ENCODE results near the gene C12orf42.
A peak's percentile ranks its signal among the peaks of the same experiment; 100 is the strongest.

Gene C12orf42

GRCh38 chr12:103495469-103496456 is at the start of gene C12orf42:
Gene C12orf42 (minus strand): TSS chr12:103495968. CDS start chr12:103478426, 17,542 bp downstream.
- DNase-seq (ENCODE audit: low read depth in 2 of 2): peak; percentile 49 to 50

- DNase-seq (ENCODE audit: low read depth in 2 of 2): no peak
These were observed 46.3 kb upstream of the C12orf42 start for GRCh38 chr12:103542078-103542477.

- DNase-seq (ENCODE audit: low read depth in 2 of 2): no peak
These were observed 44.6 kb upstream of the C12orf42 start for GRCh38 chr12:103540319-103540718.

- DNase-seq (ENCODE audit: low read depth in 2 of 2): no peak
These were observed 42.6 kb upstream of the C12orf42 start for GRCh38 chr12:103538397-103538796.

GRCh38 chr12:103530307-103531066 is 34.7 kb upstream of the C12orf42 start:
- no peak for DNase-seq (ENCODE audit: low read depth in 2 of 2)

- DNase-seq (ENCODE audit: low read depth in 2 of 2): no peak
These were observed 33.5 kb upstream of the C12orf42 start for GRCh38 chr12:103529306-103529705.

- DNase-seq (ENCODE audit: low read depth in 2 of 2): no peak
These were observed 28.6 kb upstream of the C12orf42 start for GRCh38 chr12:103524238-103524875.

GRCh38 chr12:103523771-103524170 is 28.0 kb upstream of the C12orf42 start:
- DNase-seq (ENCODE audit: low read depth in 2 of 2): no peak

- no peak for DNase-seq (ENCODE audit: low read depth in 2 of 2)
These were observed 25.0 kb upstream of the C12orf42 start for GRCh38 chr12:103520686-103521215.

- DNase-seq (ENCODE audit: low read depth in 2 of 2): no peak
These were observed 23.9 kb upstream of the C12orf42 start for GRCh38 chr12:103519632-103520031.

GRCh38 chr12:103518899-103519298 is 23.1 kb upstream of the C12orf42 start:
- DNase-seq (ENCODE audit: low read depth in 2 of 2): no peak

GRCh38 chr12:103517161-103517560 is 21.4 kb upstream of the C12orf42 start:
- no peak for DNase-seq (ENCODE audit: low read depth in 2 of 2)

- no peak for DNase-seq (ENCODE audit: low read depth in 2 of 2)
These were observed 19.6 kb upstream of the C12orf42 start for GRCh38 chr12:103515341-103515740.

- DNase-seq (ENCODE audit: low read depth in 2 of 2): no peak
These were observed 18.1 kb upstream of the C12orf42 start for GRCh38 chr12:103513875-103514274.

GRCh38 chr12:103505371-103506236 is 9.8 kb upstream of the C12orf42 start:
- no peak for DNase-seq (ENCODE audit: low read depth in 2 of 2)

GRCh38 chr12:103504606-103505005 is 8.8 kb upstream of the C12orf42 start:
- no peak for DNase-seq (ENCODE audit: low read depth in 2 of 2)

- DNase-seq (ENCODE audit: low read depth in 2 of 2): no peak
These were observed 8.0 kb upstream of the C12orf42 start for GRCh38 chr12:103503546-103504480.

GRCh38 chr12:103501447-103501846 is 5.7 kb upstream of the C12orf42 start:
- no peak for DNase-seq (ENCODE audit: low read depth in 2 of 2)

- no peak for DNase-seq (ENCODE audit: low read depth in 2 of 2)
These were observed 3.8 kb upstream of the C12orf42 start for GRCh38 chr12:103499571-103499970.

GRCh38 chr12:103498990-103499389 is 3.2 kb upstream of the C12orf42 start:
- no peak for DNase-seq (ENCODE audit: low read depth in 2 of 2)

Data from stimulated activated CD8-positive, alpha-beta memory T cell treated with anti-CD3 and anti-CD28 coated beads, Interleukin-15, amount 100 ng/mL, for 4 hours (primary cell).